ENCODE results near the gene SUPT20H.
A peak's percentile ranks its signal among the peaks of the same experiment; 100 is the strongest.

SUPT20H gene

DNA sequence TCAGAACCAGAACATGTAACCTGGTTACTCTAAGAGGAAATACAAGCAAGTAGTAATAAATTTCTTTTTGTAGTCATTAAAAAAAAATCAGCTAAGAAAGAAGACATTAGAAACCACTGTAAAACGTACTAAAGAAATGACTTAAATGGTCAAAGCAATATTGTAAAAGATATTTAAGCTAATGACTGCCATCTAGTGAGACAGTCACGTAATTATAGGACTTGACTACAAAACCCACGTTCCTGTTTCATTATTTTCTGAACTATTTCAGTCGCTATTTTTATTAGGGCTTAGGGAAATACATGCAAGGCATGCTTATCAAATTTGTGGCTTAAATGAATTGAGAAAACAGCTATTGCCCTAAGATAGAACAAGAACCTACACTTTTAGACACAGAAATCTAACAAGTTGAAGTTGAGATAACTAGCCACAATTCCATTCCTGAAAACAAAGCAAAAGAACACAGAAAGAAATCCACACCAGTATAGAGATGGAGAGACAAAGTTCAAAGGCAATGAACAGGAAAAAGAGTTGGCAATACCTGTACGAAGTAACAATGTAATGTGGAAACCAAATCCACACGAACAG lies 78.2 kb downstream of the SUPT20H start:
- H3K27ac ChIP-seq (ENCODE audit: low read length) = no peak overlapping the region
- DNase-seq = peak; percentile 19
- H3K4me2 ChIP-seq (ENCODE audit: low read depth, low read length) = no peak overlapping the region
- H4K20me1 ChIP-seq (ENCODE audit: insufficient read depth, low read length) = no peaks in the 10 kb centered on the region
- H3K36me3 ChIP-seq (replicated peaks; ENCODE audit: insufficient read depth, low read length) = no peaks in the 10 kb centered on the region
- no peak overlapping the region for H3K4me3 ChIP-seq (ENCODE audit: low read length)
- no peak overlapping the region for H3K9ac ChIP-seq (ENCODE audit: low read length)
- TF ChIP-seq EZH2phosphoT487 (IDR thresholded peaks at IDR 0.05; ENCODE audit: low read length) (no peak), EZH2 (optimal IDR thresholded peaks at IDR 0.05; ENCODE audit: low read depth, low read length) (no peak)
- TF ChIP-seq, protein P1, sequence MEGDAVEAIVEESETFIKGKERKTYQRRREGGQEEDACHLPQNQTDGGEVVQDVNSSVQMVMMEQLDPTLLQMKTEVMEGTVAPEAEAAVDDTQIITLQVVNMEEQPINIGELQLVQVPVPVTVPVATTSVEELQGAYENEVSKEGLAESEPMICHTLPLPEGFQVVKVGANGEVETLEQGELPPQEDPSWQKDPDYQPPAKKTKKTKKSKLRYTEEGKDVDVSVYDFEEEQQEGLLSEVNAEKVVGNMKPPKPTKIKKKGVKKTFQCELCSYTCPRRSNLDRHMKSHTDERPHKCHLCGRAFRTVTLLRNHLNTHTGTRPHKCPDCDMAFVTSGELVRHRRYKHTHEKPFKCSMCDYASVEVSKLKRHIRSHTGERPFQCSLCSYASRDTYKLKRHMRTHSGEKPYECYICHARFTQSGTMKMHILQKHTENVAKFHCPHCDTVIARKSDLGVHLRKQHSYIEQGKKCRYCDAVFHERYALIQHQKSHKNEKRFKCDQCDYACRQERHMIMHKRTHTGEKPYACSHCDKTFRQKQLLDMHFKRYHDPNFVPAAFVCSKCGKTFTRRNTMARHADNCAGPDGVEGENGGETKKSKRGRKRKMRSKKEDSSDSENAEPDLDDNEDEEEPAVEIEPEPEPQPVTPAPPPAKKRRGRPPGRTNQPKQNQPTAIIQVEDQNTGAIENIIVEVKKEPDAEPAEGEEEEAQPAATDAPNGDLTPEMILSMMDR (IDR thresholded peaks at IDR 0.05; ENCODE audit: low read length) = peak; percentile 28
- no peak overlapping the region for H2AFZ ChIP-seq (ENCODE audit: low read length)
- no peaks in the 10 kb centered on the region for H3K79me2 ChIP-seq (ENCODE audit: low read length)
- no peaks in the 10 kb centered on the region for H3K9me2 ChIP-seq (replicated peaks; ENCODE audit: insufficient read depth, low read length)
- H3K27me3 ChIP-seq (replicated peaks; ENCODE audit: insufficient read depth, low read length) = no peaks in the 10 kb centered on the region
- H3F3A ChIP-seq (ENCODE audit: insufficient read depth, low read length) = no peaks in the 10 kb centered on the region
- H3K9me3 ChIP-seq (replicated peaks; ENCODE audit: insufficient read depth, low read length) = no peaks in the 10 kb centered on the region
- no peaks in the 10 kb centered on the region for H3K4me1 ChIP-seq (ENCODE audit: low read length)

DNA sequence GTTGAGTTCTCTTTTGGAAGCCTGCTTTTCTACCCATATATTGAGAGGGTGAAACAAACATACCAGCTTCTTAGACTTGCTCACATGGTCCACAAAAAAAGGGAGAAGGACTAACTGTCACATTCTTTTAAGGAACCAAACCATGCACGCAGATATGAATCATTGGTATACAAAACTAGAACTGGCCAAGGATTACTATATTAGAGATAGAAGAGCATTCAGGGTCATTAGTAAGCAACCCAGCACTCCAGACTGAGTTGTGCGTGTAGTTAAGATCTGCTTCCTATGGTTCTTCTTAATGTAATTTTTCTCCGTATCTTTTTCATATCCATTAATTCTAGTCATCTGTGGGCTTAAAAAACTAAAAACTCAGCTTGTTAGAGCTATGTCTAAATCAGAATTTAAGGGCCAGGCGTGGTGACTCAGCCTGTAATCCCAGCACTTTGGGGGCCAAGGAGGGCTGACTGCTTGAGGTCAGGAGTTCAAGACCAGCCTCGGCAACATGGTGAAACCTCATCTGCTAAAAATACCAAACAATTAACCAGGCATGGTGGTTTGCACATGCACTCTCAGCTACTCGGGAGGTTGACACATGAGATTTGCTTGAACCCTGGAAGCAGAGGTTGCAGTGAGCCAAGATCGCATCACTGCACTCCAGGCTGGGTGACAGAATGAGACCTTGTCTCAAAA lies 80.0 kb downstream of the SUPT20H start:
- no peak for DNase-seq
- Histone ChIP-seq H3K27ac (ENCODE audit: low read length) (no peak overlapping the region), H3K4me3 (ENCODE audit: low read length) (no peak overlapping the region), H3K4me2 (ENCODE audit: low read depth, low read length) (no peak overlapping the region), H3F3A (ENCODE audit: insufficient read depth, low read length) (no peaks in the 10 kb centered on the region), H3K79me2 (ENCODE audit: low read length) (no peaks in the 10 kb centered on the region), H3K9me3 (replicated peaks; ENCODE audit: insufficient read depth, low read length) (no peaks in the 10 kb centered on the region), H3K27me3 (replicated peaks; ENCODE audit: insufficient read depth, low read length) (no peaks in the 10 kb centered on the region), H4K20me1 (ENCODE audit: insufficient read depth, low read length) (no peaks in the 10 kb centered on the region), H3K36me3 (replicated peaks; ENCODE audit: insufficient read depth, low read length) (0 out of 2 replicates have a peak, but pooled peaks cover 2% of the 10 kb centered on the region), H3K9ac (ENCODE audit: low read length) (no peak overlapping the region), H3K4me1 (ENCODE audit: low read length) (no peaks in the 10 kb centered on the region), H3K9me2 (replicated peaks; ENCODE audit: insufficient read depth, low read length) (no peaks in the 10 kb centered on the region), H2AFZ (ENCODE audit: low read length) (no peak overlapping the region)
- TF ChIP-seq, protein P1 (IDR thresholded peaks at IDR 0.05; ENCODE audit: low read length) = no peak
- TF ChIP-seq EZH2phosphoT487 (IDR thresholded peaks at IDR 0.05; ENCODE audit: low read length) (no peak), EZH2 (optimal IDR thresholded peaks at IDR 0.05; ENCODE audit: low read depth, low read length) (no peak)

DNA sequence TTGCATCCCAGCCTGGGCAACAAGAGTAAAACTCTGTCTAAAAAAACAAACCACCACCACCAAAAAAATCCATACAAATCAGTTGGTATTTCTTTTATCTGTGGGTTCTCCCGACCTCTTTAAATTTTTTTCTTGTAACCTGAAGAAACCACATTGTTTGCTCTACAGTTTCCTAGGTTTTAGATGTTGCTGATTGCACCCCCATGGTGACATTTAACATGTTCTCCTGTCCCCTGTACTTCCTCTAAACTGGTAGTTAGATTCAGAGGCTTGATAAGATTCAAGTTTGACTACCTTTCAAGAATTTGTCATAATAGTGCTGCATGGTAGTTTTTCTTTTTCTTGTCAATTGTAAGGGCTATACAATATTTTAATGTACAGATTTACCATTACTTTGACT lies 84.3 kb downstream of the SUPT20H start:
- DNase-seq = no peak
- TF ChIP-seq, protein P1 (IDR thresholded peaks at IDR 0.05; ENCODE audit: low read length) = no peak
- TF ChIP-seq EZH2 (optimal IDR thresholded peaks at IDR 0.05; ENCODE audit: low read depth, low read length) (no peak), EZH2phosphoT487 (IDR thresholded peaks at IDR 0.05; ENCODE audit: low read length) (no peak)
- Histone ChIP-seq H3K9me2 (replicated peaks; ENCODE audit: insufficient read depth, low read length) (no peaks in the 10 kb centered on the region), H3K4me2 (ENCODE audit: low read depth, low read length) (no peak overlapping the region), H3K36me3 (replicated peaks; ENCODE audit: insufficient read depth, low read length) (0 out of 2 replicates have a peak, but pooled peaks cover 2% of the 10 kb centered on the region), H3K79me2 (ENCODE audit: low read length) (no peaks in the 10 kb centered on the region; the same call in 1 of the 2 replicates), H3K9ac (ENCODE audit: low read length) (no peak overlapping the region), H3F3A (ENCODE audit: insufficient read depth, low read length) (peaks cover 3% of the 10 kb centered on the region; the same call in 1 of the 2 replicates), H4K20me1 (ENCODE audit: insufficient read depth, low read length) (no peaks in the 10 kb centered on the region), H3K4me3 (ENCODE audit: low read length) (no peak overlapping the region), H3K9me3 (replicated peaks; ENCODE audit: insufficient read depth, low read length) (no peaks in the 10 kb centered on the region), H3K27me3 (replicated peaks; ENCODE audit: insufficient read depth, low read length) (no peaks in the 10 kb centered on the region), H2AFZ (ENCODE audit: low read length) (no peak overlapping the region), H3K27ac (ENCODE audit: low read length) (no peak overlapping the region), H3K4me1 (ENCODE audit: low read length) (no peaks in the 10 kb centered on the region)

All from MM.1S (cell line).